GM12878 (cell line): Measurements from ENCODE around the gene ENDOD1. TPM values are rescaled to one million over a fixed set of nuclear protein-coding genes. Genes with fewer than 3 reads are reported as not detected.

Source experiments
- ATAC-seq: fragments of 200-7000 bp; cut with Tn5 transposase; 3 replicates; pipeline ENCODE4 v1.9.1; 2020; ENCODE audit warnings: mild to moderate bottlenecking, moderate library complexity
- BruUV-seq: library from RNA; stranded (reverse); fragments of 400-500 nt; replicated peaks from 2 replicates; lab custom pipeline; 2021; lab: Mats Ljungman, UMichigan
- CTCF ChIA-PET: fragments of 300-600 bp; sonication (Branson Sonifier 250); formaldehyde crosslinking; extraction: SDS; loops from one replicate; lab custom pipeline; 2021; ENCODE audit warnings: inconsistent platforms; lab: Yijun Ruan, JAX
- POLR2A ChIA-PET: fragments of 350-600 bp; formaldehyde crosslinking; extraction: SDS; loops from one replicate; lab custom pipeline; 2021; ENCODE audit warnings: inconsistent platforms; lab: Charles Lee
- RAD21 ChIA-PET: fragments of 300-600 bp; sonication (Branson Sonifier 250); formaldehyde crosslinking; loops from one replicate; lab custom pipeline; 2023; ENCODE audit warnings: antibody characterized with exemption; ENCODE audit not compliant: unreplicated experiment; lab: Charles Lee
- SMC1A ChIA-PET: fragments of 300-600 bp; sonication (Branson Sonifier 250); formaldehyde crosslinking; loops from one replicate; lab custom pipeline; 2023; ENCODE audit not compliant: unreplicated experiment, uncharacterized antibody; lab: Charles Lee
- DNase-seq: peaks from one replicate; pipeline ENCODE4 v3.0.0-alpha.2; 2011; ENCODE audit warnings: low read depth, low spot score
- FAIRE-seq: peaks from 3 replicates; lab custom pipeline; 2011; peaks lifted over from hg19 to GRCh38; lab: Jason Lieb, UNC
- H2AFZ ChIP-seq: 2 replicates; pipeline ENCODE4 v1.6.0; 2011; ENCODE audit warnings: low read depth, low read length, control low read depth; ENCODE audit not compliant: control insufficient read depth
- H3K27ac ChIP-seq: 2 replicates; pipeline ENCODE4 v1.5.1; 2011; ENCODE audit warnings: control low read depth; ENCODE audit not compliant: control insufficient read depth, insufficient read depth
- H3K27me3 ChIP-seq, 2 experiments: replicated peaks in 1 of 2; 2 replicates each; pipeline versions ENCODE4 v1.6.0 to v1.6.1; 2011; ENCODE audit warnings: low read length in 1 of 2; ENCODE audit not compliant: control insufficient read depth in 2 of 2, insufficient read depth in 2 of 2
- H3K36me3 ChIP-seq, 2 experiments: 2 replicates each; pipeline ENCODE4 v1.5.1; 2011; ENCODE audit warnings: low read length in 1 of 2; ENCODE audit not compliant: control insufficient read depth in 2 of 2, insufficient read depth in 2 of 2
- H3K4me1 ChIP-seq: 2 replicates; pipeline ENCODE4 v1.6.1; 2011; ENCODE audit warnings: mild to moderate bottlenecking, low read length, moderate library complexity, mixed read lengths; ENCODE audit not compliant: control insufficient read depth, insufficient read depth
- H3K4me2 ChIP-seq: 2 replicates; pipeline ENCODE4 v1.6.0; 2011; ENCODE audit warnings: control low read depth; ENCODE audit not compliant: control insufficient read depth, insufficient read depth
- H3K4me3 ChIP-seq: fragments of 200-600 bp; sonication (generic); 2 replicates; pipeline ENCODE4 v1.5.1; 2016
- H3K79me2 ChIP-seq: 2 replicates; pipeline ENCODE4 v1.6.0; 2011; ENCODE audit warnings: low read length; ENCODE audit not compliant: control insufficient read depth, insufficient read depth
- H3K9ac ChIP-seq: 2 replicates; pipeline ENCODE4 v1.8.0; 2011; ENCODE audit warnings: low read length, control low read depth, mixed read lengths; ENCODE audit not compliant: control insufficient read depth, insufficient read depth
- H3K9me3 ChIP-seq: replicated peaks from 3 replicates; pipeline ENCODE4 v1.5.1; 2011; ENCODE audit warnings: mild to moderate bottlenecking, low read length; ENCODE audit not compliant: control insufficient read depth, insufficient read depth
- H4K20me1 ChIP-seq: 2 replicates; pipeline ENCODE4 v1.6.0; 2011; ENCODE audit not compliant: control insufficient read depth, insufficient read depth
- ASH2L ChIP-seq: fragments of 300-600, 200-600 bp; sonication (generic); IDR thresholded peaks from 2 replicates; pipeline ENCODE4 v1.6.1; 2017; ENCODE audit warnings: low read depth, mild to moderate bottlenecking, borderline replicate concordance
- ATF7 ChIP-seq: fragments of 450-650 bp; IDR thresholded peaks from 2 replicates; pipeline ENCODE4 v1.6.1; 2016; ENCODE audit warnings: low read depth, mild to moderate bottlenecking
- CBFB ChIP-seq: IDR thresholded peaks from 2 replicates; pipeline ENCODE4 v1.6.1; 2016; ENCODE audit warnings: antibody characterized with exemption, low read depth
- CHD1 ChIP-seq: IDR thresholded peaks from 2 replicates; pipeline ENCODE4 v1.6.1; 2012; ENCODE audit warnings: low read depth, low read length, improper control_type of control experiment
- DPF2 ChIP-seq: fragments of 450-650 bp; IDR thresholded peaks from 2 replicates; pipeline ENCODE4 v1.6.1; 2017; ENCODE audit warnings: mild to moderate bottlenecking
- FOXM1 ChIP-seq: IDR thresholded peaks from 2 replicates; pipeline ENCODE4 v1.6.1; 2012; ENCODE audit warnings: low read depth, mild to moderate bottlenecking, inconsistent platforms, low read length, moderate library complexity
- HCFC1 ChIP-seq: fragments of 150-350 bp; IDR thresholded peaks from 2 replicates; pipeline ENCODE4 v1.6.1; 2014; ENCODE audit warnings: low read length
- JUNB ChIP-seq: IDR thresholded peaks from 2 replicates; pipeline ENCODE4 v1.6.1; 2016; ENCODE audit warnings: antibody characterized with exemption, mild to moderate bottlenecking
- MEF2B ChIP-seq: fragments of 450-650 bp; IDR thresholded peaks from 2 replicates; pipeline ENCODE4 v1.6.1; 2018; ENCODE audit warnings: mild to moderate bottlenecking, moderate library complexity; ENCODE audit not compliant: partially characterized antibody, poor library complexity, severe bottlenecking
- NFYB ChIP-seq: IDR thresholded peaks from 2 replicates; pipeline ENCODE4 v1.6.1; 2011; ENCODE audit warnings: low read depth, mild to moderate bottlenecking, low read length, improper control_type of control experiment, moderate library complexity; ENCODE audit not compliant: insufficient read depth
- NR2C1 ChIP-seq: fragments of 450-650 bp; IDR thresholded peaks from 2 replicates; pipeline ENCODE4 v1.6.1; 2017; ENCODE audit warnings: antibody characterized with exemption, mild to moderate bottlenecking, moderate library complexity
- NR2C2 ChIP-seq: IDR thresholded peaks from 2 replicates; pipeline ENCODE4 v1.6.1; 2011; ENCODE audit warnings: borderline replicate concordance, low read depth; ENCODE audit not compliant: control insufficient read depth, insufficient read length
- SMAD1 ChIP-seq: fragments of 450-650 bp; IDR thresholded peaks from 2 replicates; pipeline ENCODE4 v1.6.1; 2018; ENCODE audit warnings: mild to moderate bottlenecking, low read depth; ENCODE audit not compliant: partially characterized antibody
- SUPT20H ChIP-seq: IDR thresholded peaks from 2 replicates; pipeline ENCODE4 v1.6.1; 2011; ENCODE audit warnings: low read depth, mild to moderate bottlenecking, low read length, moderate library complexity, borderline replicate concordance; ENCODE audit not compliant: control insufficient read depth
- TCF3 ChIP-seq: IDR thresholded peaks from 2 replicates; pipeline ENCODE4 v1.6.1; 2012; ENCODE audit warnings: low read depth, mild to moderate bottlenecking, low read length, borderline replicate concordance; ENCODE audit not compliant: insufficient read depth
- YY1 ChIP-seq: IDR thresholded peaks from 2 replicates; pipeline ENCODE4 v1.6.1; 2011; ENCODE audit warnings: low read depth, mild to moderate bottlenecking, low read length
- WGBS: methylation state at CpG from one replicate; pipeline ENCODE4 v1.1.6; 2016; ENCODE audit warnings: low lambda C conversion rate; ENCODE audit not compliant: insufficient replicate concordance, insufficient coverage; ENCODE audit errors: missing lambda C conversion rate; 5-methylcytosine and 5-hydroxymethylcytosine counted together
- in situ Hi-C: fragments of 300-500 bp; cut with MboI; formaldehyde crosslinking; loops from 9 replicates; pipeline ENCODE4 v1.14.3; 2018; ENCODE audit warnings: mixed read lengths
- intact Hi-C: fragments of 100-400 bp; cut with micrococcal nuclease; formaldehyde crosslinking; loops from one replicate; pipeline ENCODE4 v1.14.2; 2022; ENCODE audit not compliant: unreplicated experiment
- polyA plus RNA-seq, 11 experiments: library from polyadenylated mRNA; depleted of rRNA in 4 of 11; unstranded in 6 of 11; stranded (reverse) in 5 of 11; fragments of >200 nt; fragmentation: Nextera tagmentation in 4 of 11; fragmentation: Illumina TruSeq in 1 of 11; extraction: Ambion mirVana in 4 of 11; extraction: Trizol in 1 of 11; gene quantifications; 1 replicate in 1 of 11; 2 replicates in 10 of 11; pipeline versions ENCODE4 v1.2.1 to v1.2.3, GENCODE V29; 2011 to 2016; ENCODE audit warnings: inconsistent platforms in 2 of 11, missing spikeins in 2 of 11, low read depth in 1 of 11
- total RNA-seq, 4 experiments: library from RNA; depleted of rRNA in 3 of 4; stranded (reverse); fragments of >200 nt in 3 of 4; fragmentation: Illumina TruSeq in 1 of 4; extraction: Trizol in 1 of 4; gene quantifications; 2 replicates each; pipeline versions ENCODE4 v1.2.1 to v1.2.3, GENCODE V29; 2013 to 2021
- TF ChIP-seq, protein P1 (sequence below): fragments of 450-650 bp; IDR thresholded peaks from 2 replicates; pipeline ENCODE4 v1.6.1; 2016; ENCODE audit warnings: mild to moderate bottlenecking, moderate library complexity, borderline replicate concordance
- TF ChIP-seq, protein P2 (sequence below), 3 experiments: IDR thresholded peaks in 2 of 3; conservative IDR thresholded peaks in 1 of 3; 2 replicates each; pipeline ENCODE4 v1.5.1; 2011; ENCODE audit warnings: low read depth in 3 of 3, low read length in 3 of 3, mild to moderate bottlenecking in 3 of 3, control low read depth in 2 of 3, moderate library complexity in 2 of 3, inconsistent platforms in 1 of 3, mixed read lengths in 1 of 3; ENCODE audit not compliant: control insufficient read depth in 2 of 3, insufficient read depth in 1 of 3; ENCODE audit errors: extremely low read depth in 1 of 3

The ENDOD1 gene
- total and polyA plus RNA-seq, 10 of the 15 experiments (the other 5 are each of a cell fraction or from before 2014, with no cell fraction given): 6.0 to 30.0 (median 12.1) TPM

GRCh38 chr11:95157824-95158223 is 68.2 kb downstream of the ENDOD1 start:
- H2AFZ ChIP-seq: no peak overlapping the region
- H3K4me3 ChIP-seq: no peak overlapping the region
- DNase-seq: no peak
- no peaks in the 10 kb centered on the region; a peak in 1 of 4 replicates for H3K27me3 ChIP-seq
- POLR2A ChIA-PET: interaction anchor here (1.2 to 1.6 kb wide), 2 partner anchors 72 to 548 kb away, joined by 4 to 5 read pairs; no protein-coding TSS in a partner anchor
- TF ChIP-seq FOXM1 (no peak), MEF2B (no peak), CBFB (no peak), NR2C1 (no peak), NR2C2 (no peak), TCF3 (no peak), JUNB (no peak), NFYB (no peak), YY1 (no peak), ASH2L (no peak), SUPT20H (no peak), SMAD1 (no peak), CHD1 (no peak), HCFC1 (no peak), ATF7 (no peak), DPF2 (no peak)
- TF ChIP-seq, protein P1, sequence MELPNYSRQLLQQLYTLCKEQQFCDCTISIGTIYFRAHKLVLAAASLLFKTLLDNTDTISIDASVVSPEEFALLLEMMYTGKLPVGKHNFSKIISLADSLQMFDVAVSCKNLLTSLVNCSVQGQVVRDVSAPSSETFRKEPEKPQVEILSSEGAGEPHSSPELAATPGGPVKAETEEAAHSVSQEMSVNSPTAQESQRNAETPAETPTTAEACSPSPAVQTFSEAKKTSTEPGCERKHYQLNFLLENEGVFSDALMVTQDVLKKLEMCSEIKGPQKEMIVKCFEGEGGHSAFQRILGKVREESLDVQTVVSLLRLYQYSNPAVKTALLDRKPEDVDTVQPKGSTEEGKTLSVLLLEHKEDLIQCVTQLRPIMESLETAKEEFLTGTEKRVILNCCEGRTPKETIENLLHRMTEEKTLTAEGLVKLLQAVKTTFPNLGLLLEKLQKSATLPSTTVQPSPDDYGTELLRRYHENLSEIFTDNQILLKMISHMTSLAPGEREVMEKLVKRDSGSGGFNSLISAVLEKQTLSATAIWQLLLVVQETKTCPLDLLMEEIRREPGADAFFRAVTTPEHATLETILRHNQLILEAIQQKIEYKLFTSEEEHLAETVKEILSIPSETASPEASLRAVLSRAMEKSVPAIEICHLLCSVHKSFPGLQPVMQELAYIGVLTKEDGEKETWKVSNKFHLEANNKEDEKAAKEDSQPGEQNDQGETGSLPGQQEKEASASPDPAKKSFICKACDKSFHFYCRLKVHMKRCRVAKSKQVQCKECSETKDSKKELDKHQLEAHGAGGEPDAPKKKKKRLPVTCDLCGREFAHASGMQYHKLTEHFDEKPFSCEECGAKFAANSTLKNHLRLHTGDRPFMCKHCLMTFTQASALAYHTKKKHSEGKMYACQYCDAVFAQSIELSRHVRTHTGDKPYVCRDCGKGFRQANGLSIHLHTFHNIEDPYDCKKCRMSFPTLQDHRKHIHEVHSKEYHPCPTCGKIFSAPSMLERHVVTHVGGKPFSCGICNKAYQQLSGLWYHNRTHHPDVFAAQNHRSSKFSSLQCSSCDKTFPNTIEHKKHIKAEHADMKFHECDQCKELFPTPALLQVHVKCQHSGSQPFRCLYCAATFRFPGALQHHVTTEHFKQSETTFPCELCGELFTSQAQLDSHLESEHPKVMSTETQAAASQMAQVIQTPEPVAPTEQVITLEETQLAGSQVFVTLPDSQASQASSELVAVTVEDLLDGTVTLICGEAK: no peak
- TF ChIP-seq, protein P2, sequence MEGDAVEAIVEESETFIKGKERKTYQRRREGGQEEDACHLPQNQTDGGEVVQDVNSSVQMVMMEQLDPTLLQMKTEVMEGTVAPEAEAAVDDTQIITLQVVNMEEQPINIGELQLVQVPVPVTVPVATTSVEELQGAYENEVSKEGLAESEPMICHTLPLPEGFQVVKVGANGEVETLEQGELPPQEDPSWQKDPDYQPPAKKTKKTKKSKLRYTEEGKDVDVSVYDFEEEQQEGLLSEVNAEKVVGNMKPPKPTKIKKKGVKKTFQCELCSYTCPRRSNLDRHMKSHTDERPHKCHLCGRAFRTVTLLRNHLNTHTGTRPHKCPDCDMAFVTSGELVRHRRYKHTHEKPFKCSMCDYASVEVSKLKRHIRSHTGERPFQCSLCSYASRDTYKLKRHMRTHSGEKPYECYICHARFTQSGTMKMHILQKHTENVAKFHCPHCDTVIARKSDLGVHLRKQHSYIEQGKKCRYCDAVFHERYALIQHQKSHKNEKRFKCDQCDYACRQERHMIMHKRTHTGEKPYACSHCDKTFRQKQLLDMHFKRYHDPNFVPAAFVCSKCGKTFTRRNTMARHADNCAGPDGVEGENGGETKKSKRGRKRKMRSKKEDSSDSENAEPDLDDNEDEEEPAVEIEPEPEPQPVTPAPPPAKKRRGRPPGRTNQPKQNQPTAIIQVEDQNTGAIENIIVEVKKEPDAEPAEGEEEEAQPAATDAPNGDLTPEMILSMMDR (IDR thresholded peaks at IDR 0.05 in 2 of 3, conservative IDR thresholded peaks at IDR 0.05 in 1 of 3; ENCODE audit: control insufficient read depth in 2 of 3, extremely low read depth in 1 of 3, insufficient read depth in 1 of 3, low read depth in 3 of 3, low read length in 3 of 3): no peak
- TF ChIP-seq, all 136 proteins: peak for 0
- Histone ChIP-seq H3K4me2 (no peak overlapping the region), H3K4me1 (peaks cover 1% of the 10 kb centered on the region; the same call in 1 of the 2 replicates), H4K20me1 (no peaks in the 10 kb centered on the region), H3K9me3 (no peaks in the 10 kb centered on the region), H3K36me3 (no peaks in the 10 kb centered on the region), H3K27ac (no peak overlapping the region), H3K9ac (no peak overlapping the region), H3K79me2 (no peaks in the 10 kb centered on the region)
- ChIA-PET RAD21 (interaction anchor here (0.8 to 16.6 kb wide), 6 partner anchors 71 to 607 kb away, joined by 3 to 425 read pairs (median 6); partner anchors contain the start of gene SESN3), CTCF (interaction anchor here (1.2 to 24.1 kb wide), 6 partner anchors 12 to 1268 kb away, joined by 3 to 590 read pairs (median 166); partner anchors contain the start of gene SRSF8), SMC1A (interaction anchor here (1.5 to 11.9 kb wide), 5 partner anchors 74 to 607 kb away, joined by 4 to 474 read pairs (median 13); partner anchors contain the start of gene SESN3)
- in situ Hi-C loops: no loop called here
- FAIRE-seq: no peak
- 100% methylated on average over 1 of the region's 1 CpG for WGBS
- no TSS peak for BruUV-seq
- no peak for ATAC-seq
- intact Hi-C loops: no loop called here
